Hematopoietic multipotent progenitor cell treated with erythropoietin and hydrocortisone succinate and interleukin-3 and kit ligand, for 8 days (in vitro differentiated cells): ENCODE measurements around the gene VPS39.

Source experiments
- DNase-seq: peaks from one replicate; pipeline ENCODE4 v3.0.0-alpha.2; 2015

The VPS39 gene

GRCh38 chr15:42157981-42158765 lies 49.9 kb downstream of the VPS39 start:
- peak; percentile 36 for DNase-seq

- DNase-seq: no peak
Measured at GRCh38 chr15:42157381-42157780, 50.7 kb downstream of the VPS39 start.

- no peak for DNase-seq
Measured at GRCh38 chr15:42156243-42156922, 51.7 kb downstream of the VPS39 start, which contains the start of gene PLA2G4F. PLA2G4F (minus strand) TSS chr15:42156636; CDS start chr15:42156549, 87 bp downstream.

- no peak for DNase-seq
Measured at GRCh38 chr15:42155546-42156242, 52.4 kb downstream of the VPS39 start.

GRCh38 chr15:42154956-42155355 lies 53.1 kb downstream of the VPS39 start:
- no peak for DNase-seq

- DNase-seq: no peak
Measured at GRCh38 chr15:42154212-42154941, 53.7 kb downstream of the VPS39 start.

GRCh38 chr15:42153874-42154211 lies 54.3 kb downstream of the VPS39 start:
- no peak for DNase-seq

- DNase-seq: no peak
Measured at GRCh38 chr15:42152921-42153698, 55.0 kb downstream of the VPS39 start.

GRCh38 chr15:42152196-42152920 lies 55.7 kb downstream of the VPS39 start:
- peak; percentile 28 for DNase-seq

- DNase-seq: no peak
Measured at GRCh38 chr15:42151736-42152135, 56.4 kb downstream of the VPS39 start.

- no peak for DNase-seq
Measured at GRCh38 chr15:42151141-42151561, 57.0 kb downstream of the VPS39 start.

GRCh38 chr15:42150219-42150970 lies 57.7 kb downstream of the VPS39 start:
- DNase-seq: no peak

- no peak for DNase-seq
Measured at GRCh38 chr15:42149493-42150218, 58.4 kb downstream of the VPS39 start.

GRCh38 chr15:42148808-42149492 lies 59.2 kb downstream of the VPS39 start:
- DNase-seq: no peak

GRCh38 chr15:42147431-42147735 lies 60.7 kb downstream of the VPS39 start:
- DNase-seq: no peak

- DNase-seq: no peak
Measured at GRCh38 chr15:42146551-42147430, 61.3 kb downstream of the VPS39 start.

GRCh38 chr15:42145546-42146455 lies 62.3 kb downstream of the VPS39 start:
- no peak for DNase-seq
